AG09319 (cell line): ENCODE data around the gene FOXP1.

Experiments
- DNase-seq: peaks from one replicate; pipeline ENCODE4 v3.0.0-alpha.2; 2010; ENCODE audit warnings: low read depth; ENCODE audit errors: extremely low read depth
- TF ChIP-seq, protein P1 (sequence below): IDR thresholded peaks from 2 replicates; pipeline ENCODE4 v1.5.1; 2011; ENCODE audit warnings: low read depth, mild to moderate bottlenecking, inconsistent platforms, low read length, moderate library complexity

FOXP1 gene

GRCh38 chr3:71139496-71139895, 444.0 kb downstream of the FOXP1 start:
- TF ChIP-seq, protein P1, sequence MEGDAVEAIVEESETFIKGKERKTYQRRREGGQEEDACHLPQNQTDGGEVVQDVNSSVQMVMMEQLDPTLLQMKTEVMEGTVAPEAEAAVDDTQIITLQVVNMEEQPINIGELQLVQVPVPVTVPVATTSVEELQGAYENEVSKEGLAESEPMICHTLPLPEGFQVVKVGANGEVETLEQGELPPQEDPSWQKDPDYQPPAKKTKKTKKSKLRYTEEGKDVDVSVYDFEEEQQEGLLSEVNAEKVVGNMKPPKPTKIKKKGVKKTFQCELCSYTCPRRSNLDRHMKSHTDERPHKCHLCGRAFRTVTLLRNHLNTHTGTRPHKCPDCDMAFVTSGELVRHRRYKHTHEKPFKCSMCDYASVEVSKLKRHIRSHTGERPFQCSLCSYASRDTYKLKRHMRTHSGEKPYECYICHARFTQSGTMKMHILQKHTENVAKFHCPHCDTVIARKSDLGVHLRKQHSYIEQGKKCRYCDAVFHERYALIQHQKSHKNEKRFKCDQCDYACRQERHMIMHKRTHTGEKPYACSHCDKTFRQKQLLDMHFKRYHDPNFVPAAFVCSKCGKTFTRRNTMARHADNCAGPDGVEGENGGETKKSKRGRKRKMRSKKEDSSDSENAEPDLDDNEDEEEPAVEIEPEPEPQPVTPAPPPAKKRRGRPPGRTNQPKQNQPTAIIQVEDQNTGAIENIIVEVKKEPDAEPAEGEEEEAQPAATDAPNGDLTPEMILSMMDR = no peak
- DNase-seq = no peak

DNA sequence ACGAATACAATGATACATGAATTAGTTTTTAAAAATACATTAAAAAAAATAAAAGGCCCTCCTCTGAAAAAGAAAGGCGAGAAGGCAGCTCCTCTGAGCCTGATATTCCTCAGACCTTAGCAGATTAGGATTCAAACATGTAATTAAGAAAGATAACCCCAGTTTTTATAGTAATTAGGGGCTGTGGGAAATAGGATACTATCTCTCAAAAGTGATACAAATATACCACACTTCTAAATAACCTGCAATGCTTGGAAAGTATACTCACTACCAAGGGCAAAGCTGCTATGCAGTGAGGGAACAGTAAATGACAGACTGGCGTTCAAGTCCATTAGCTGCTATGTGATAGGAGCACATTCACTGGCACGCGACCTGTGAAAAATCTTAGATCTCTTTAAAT, 445.1 kb downstream of the FOXP1 start:
- no peak for DNase-seq
- TF ChIP-seq, protein P1 = no peak

DNA sequence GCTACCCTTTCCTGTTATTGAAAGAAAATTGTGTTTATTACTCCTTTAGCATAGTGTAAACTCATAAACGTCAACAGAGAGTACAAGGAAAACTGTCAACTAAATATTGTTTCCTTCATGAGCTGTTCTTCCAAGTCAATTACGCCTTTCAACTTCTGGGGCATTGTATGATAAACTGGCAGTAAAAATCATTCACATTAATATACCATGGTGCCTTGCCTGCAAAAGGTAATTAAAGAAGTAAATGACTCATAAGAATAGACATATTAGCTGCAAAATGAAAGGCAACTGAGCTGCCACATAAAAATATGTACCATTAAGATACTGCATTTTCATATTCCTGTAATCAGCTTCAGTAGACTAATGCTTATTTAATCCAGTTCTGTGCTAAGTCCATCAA, 447.3 kb downstream of the FOXP1 start:
- TF ChIP-seq, protein P1 = no peak
- DNase-seq = no peak

DNA sequence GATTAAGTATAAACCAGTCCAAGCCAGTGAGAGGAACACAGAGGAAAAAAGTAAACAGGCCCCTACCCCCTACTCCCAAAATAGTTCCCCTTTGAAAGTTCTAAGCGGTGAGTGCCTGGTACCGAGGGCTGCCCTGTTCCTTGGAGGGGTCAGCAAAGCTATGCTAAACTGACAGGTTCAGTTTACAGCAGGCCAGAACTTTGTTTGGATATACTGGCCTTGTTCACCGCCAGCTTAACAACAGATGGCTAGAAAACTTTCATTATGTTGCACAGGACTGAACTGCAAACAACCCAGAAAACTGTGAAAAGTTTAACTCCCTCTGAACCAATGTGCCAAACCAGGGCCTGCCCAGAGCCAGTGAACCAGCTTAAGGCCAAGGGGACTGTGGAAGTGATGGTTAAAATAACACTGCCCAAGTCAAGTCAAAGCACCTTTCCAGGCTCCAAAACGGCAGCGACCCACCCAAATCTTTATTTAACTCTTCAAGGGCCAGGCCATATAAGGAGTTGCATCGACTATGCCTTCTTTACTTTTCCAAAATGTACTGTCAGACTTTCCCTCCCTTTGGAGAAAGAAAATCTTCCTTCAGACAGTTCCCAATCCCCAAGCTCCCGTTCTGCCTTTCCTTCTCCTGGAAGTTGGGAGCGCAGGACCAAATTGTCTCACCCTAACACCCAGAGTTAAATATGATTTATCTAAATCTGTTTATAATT, 448.0 kb downstream of the FOXP1 start:
- TF ChIP-seq, protein P1 = no peak
- DNase-seq = no peak

DNA sequence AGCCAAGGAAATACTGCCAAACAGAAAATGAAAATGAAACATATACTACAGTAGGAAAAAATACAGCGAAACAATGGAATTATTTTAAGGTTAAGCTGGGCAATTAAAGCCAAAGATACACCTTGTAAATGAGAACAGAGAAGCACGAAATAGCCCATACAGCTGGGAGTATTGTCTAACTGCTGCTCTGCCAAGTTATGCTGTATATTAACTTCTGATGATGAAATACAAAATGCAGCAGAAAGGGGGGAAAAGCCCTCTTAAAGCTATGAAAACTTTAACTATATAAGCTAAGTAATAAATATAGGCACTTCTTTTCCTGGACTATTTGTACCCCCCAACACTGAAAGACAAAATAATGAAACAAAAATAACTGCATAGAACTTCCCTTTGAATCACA, 449.0 kb downstream of the FOXP1 start:
- TF ChIP-seq, protein P1 = no peak
- no peak for DNase-seq

DNA sequence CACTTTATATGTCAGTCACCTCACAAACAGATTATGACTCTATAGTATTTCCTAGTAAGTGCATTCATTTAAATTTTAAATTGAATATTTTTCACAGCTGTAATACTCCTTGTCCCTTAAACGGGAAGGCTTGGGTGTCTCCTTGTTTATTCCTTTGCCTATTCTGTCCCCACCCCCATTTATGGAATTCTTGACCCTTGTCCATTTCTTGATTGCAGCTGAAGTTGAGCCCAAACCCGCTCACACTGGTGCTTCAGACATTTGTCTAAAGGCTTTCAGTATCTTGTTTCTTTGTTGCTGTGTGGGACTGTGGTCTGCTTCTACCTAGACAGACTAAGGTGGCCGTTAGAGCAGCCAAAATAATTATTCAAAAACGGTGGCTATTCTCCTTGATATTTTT, 449.7 kb downstream of the FOXP1 start:
- DNase-seq = no peak
- TF ChIP-seq, protein P1 = no peak

GRCh38 chr3:71132995-71133730, 450.4 kb downstream of the FOXP1 start:
- DNase-seq = no peak
- TF ChIP-seq, protein P1 = no peak
